HepG2 (cell line): ENCODE data around the gene DPY19L3. TPM values are rescaled to one million over a fixed set of nuclear protein-coding genes. Genes with fewer than 3 reads are reported as not detected.
A peak's percentile ranks its signal among the peaks of the same experiment; 100 is the strongest.

Experiments used
- HNF1B ChIP-seq: sonication (generic); formaldehyde crosslinking; IDR thresholded peaks from 2 replicates; pipeline ENCODE4 v1.5.1; 2020; ENCODE audit warnings: mild to moderate bottlenecking, moderate library complexity, missing genetic modification reagents
- HNRNPK ChIP-seq: fragments of 200-400 bp; formaldehyde crosslinking; IDR thresholded peaks from 2 replicates; pipeline ENCODE4 v1.6.1; 2018; ENCODE audit warnings: low read length, low read depth, moderate library complexity, mild to moderate bottlenecking; ENCODE audit not compliant: poor library complexity, severe bottlenecking
- PRDM15 ChIP-seq: sonication (generic); formaldehyde crosslinking; IDR thresholded peaks from 2 replicates; pipeline ENCODE4 v1.4.0; 2020; ENCODE audit warnings: missing genetic modification reagents
- SMAD3 ChIP-seq: sonication (generic); formaldehyde crosslinking; IDR thresholded peaks from 2 replicates; pipeline ENCODE4 v1.4.0; 2020; ENCODE audit warnings: missing genetic modification reagents
- SP1 ChIP-seq, 2 experiments: fragments of 450-650 bp in 1 of 2; sonication (generic) in 1 of 2; formaldehyde crosslinking in 1 of 2; IDR thresholded peaks; 2 replicates each; pipeline versions ENCODE4 v1.4.0 to v1.6.1; 2016 to 2020; ENCODE audit warnings: missing genetic modification reagents in 1 of 2
- SPEN ChIP-seq: sonication (generic); formaldehyde crosslinking; IDR thresholded peaks from 2 replicates; pipeline ENCODE4 v1.5.1; 2020; ENCODE audit warnings: low read depth, mild to moderate bottlenecking, missing genetic modification reagents
- ZBTB10 ChIP-seq: sonication (generic); formaldehyde crosslinking; IDR thresholded peaks from 2 replicates; pipeline ENCODE4 v1.4.0; 2020; ENCODE audit warnings: missing genetic modification reagents, borderline replicate concordance
- ZNF205 ChIP-seq: IDR thresholded peaks from 2 replicates; pipeline ENCODE4 v1.6.1; 2018; ENCODE audit warnings: missing biosample characterization, missing genetic modification reagents
- ZNF333 ChIP-seq: sonication (generic); formaldehyde crosslinking; IDR thresholded peaks from 2 replicates; pipeline ENCODE4 v1.4.0; 2020; ENCODE audit warnings: mild to moderate bottlenecking, missing genetic modification reagents, borderline replicate concordance
- ZNF460 ChIP-seq: sonication (generic); formaldehyde crosslinking; IDR thresholded peaks from 2 replicates; pipeline ENCODE4 v1.5.1; 2020; ENCODE audit warnings: missing genetic modification reagents, mild to moderate bottlenecking, borderline replicate concordance
- ZNF570 ChIP-seq: sonication (generic); formaldehyde crosslinking; IDR thresholded peaks from 2 replicates; pipeline ENCODE4 v1.4.0; 2020; ENCODE audit warnings: mild to moderate bottlenecking, missing genetic modification reagents, borderline replicate concordance
- polyA plus RNA-seq, 8 experiments: library from polyadenylated mRNA; depleted of rRNA in 3 of 8; stranded (reverse) in 7 of 8; unstranded in 1 of 8; fragments of >200 nt; fragmentation: Illumina TruSeq in 4 of 8; extraction: Trizol in 4 of 8; gene quantifications; 2 replicates each; pipeline versions ENCODE4 v1.2.1 to v1.2.3, GENCODE V29; 2011 to 2016; ENCODE audit warnings: low read depth in 4 of 8, missing spikeins in 1 of 8, mixed read lengths in 1 of 8; ENCODE audit not compliant: insufficient read depth in 1 of 8
- total RNA-seq, 5 experiments: library from RNA; depleted of rRNA; stranded (reverse); fragments of >200 nt; fragmentation: Illumina TruSeq; extraction: Trizol; gene quantifications; 2 replicates each; pipeline ENCODE4 v1.2.3, GENCODE V29; 2016; ENCODE audit warnings: low read depth in 1 of 5
- TF ChIP-seq, protein P1 (sequence below): sonication (generic); formaldehyde crosslinking; IDR thresholded peaks from 2 replicates; pipeline ENCODE4 v1.4.0; 2020; ENCODE audit warnings: missing genetic modification reagents

DPY19L3 gene
- total and polyA plus RNA-seq, 2 of the 13 experiments (the other 11 are each of a cell fraction or from before 2014, with no cell fraction given) = 21.6 to 25.2 TPM

DNA sequence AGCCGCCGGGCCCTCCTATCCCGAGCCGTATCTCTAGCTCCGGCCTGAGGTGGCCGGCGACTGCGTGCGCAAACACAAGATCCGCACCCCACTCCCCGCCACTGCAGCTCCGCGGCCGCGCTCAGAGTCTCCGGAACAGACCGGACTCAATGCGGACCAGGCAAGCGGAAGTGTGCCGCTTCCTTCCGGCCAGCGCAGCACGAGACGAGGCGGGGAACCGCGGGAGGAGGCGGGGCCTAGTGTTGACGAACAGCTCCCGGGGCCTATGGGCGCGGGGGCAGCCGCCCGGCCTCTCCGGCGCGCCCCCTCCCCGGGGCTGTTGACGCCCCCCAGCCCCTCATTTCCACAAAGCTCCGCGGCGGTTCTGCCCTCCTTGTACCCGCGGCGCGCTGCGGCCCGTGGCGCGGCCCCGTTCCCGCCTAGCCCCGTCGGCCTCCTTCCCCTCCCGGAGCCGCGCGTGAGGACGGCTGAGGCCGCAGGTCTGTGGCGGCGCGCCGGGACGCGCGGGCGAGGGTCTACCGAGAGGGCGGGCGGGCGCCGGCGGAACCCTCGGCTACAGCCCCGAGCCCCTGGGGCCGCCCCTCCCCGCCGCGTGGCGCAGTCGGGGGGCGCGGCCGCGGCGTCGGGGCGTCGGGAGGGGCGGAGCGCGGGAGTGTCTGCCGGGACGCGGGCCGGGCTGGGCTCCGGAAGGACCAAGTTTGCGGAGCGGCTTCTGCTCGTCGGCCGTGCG lies at the start of gene DPY19L3 (continued):
- TF ChIP-seq, protein P1, sequence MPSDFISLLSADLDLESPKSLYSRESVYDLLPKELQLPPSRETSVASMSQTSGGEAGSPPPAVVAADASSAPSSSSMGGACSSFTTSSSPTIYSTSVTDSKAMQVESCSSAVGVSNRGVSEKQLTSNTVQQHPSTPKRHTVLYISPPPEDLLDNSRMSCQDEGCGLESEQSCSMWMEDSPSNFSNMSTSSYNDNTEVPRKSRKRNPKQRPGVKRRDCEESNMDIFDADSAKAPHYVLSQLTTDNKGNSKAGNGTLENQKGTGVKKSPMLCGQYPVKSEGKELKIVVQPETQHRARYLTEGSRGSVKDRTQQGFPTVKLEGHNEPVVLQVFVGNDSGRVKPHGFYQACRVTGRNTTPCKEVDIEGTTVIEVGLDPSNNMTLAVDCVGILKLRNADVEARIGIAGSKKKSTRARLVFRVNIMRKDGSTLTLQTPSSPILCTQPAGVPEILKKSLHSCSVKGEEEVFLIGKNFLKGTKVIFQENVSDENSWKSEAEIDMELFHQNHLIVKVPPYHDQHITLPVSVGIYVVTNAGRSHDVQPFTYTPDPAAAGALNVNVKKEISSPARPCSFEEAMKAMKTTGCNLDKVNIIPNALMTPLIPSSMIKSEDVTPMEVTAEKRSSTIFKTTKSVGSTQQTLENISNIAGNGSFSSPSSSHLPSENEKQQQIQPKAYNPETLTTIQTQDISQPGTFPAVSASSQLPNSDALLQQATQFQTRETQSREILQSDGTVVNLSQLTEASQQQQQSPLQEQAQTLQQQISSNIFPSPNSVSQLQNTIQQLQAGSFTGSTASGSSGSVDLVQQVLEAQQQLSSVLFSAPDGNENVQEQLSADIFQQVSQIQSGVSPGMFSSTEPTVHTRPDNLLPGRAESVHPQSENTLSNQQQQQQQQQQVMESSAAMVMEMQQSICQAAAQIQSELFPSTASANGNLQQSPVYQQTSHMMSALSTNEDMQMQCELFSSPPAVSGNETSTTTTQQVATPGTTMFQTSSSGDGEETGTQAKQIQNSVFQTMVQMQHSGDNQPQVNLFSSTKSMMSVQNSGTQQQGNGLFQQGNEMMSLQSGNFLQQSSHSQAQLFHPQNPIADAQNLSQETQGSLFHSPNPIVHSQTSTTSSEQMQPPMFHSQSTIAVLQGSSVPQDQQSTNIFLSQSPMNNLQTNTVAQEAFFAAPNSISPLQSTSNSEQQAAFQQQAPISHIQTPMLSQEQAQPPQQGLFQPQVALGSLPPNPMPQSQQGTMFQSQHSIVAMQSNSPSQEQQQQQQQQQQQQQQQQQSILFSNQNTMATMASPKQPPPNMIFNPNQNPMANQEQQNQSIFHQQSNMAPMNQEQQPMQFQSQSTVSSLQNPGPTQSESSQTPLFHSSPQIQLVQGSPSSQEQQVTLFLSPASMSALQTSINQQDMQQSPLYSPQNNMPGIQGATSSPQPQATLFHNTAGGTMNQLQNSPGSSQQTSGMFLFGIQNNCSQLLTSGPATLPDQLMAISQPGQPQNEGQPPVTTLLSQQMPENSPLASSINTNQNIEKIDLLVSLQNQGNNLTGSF (CRISPR knock-in tag) = 0 out of 2 replicates have a peak, but pooled peaks have one; percentile 15
- TF ChIP-seq ZNF460 (CRISPR knock-in tag) (no peak), ZBTB10 (no peak; the same call in 1 of the 2 replicates), SMAD3 (CRISPR knock-in tag) (0 out of 2 replicates have a peak, but pooled peaks have one; percentile 27), HNRNPK (peak; percentile 69), HNF1B (CRISPR knock-in tag) (peak; percentile 27; the same call in 1 of the 2 replicates), SPEN (CRISPR knock-in tag) (peak; percentile 85), PRDM15 (CRISPR knock-in tag) (0 out of 2 replicates have a peak, but pooled peaks have one; percentile 74), ZNF333 (CRISPR knock-in tag) (0 out of 2 replicates have a peak, but pooled peaks have one; percentile 79), ZNF570 (no peak), ZNF205 (peak; percentile 78; the same call in 1 of the 2 replicates), SP1 (IDR thresholded peaks at IDR 0.05) (no peak), SP1 (CRISPR knock-in tag; IDR thresholded peaks at IDR 0.05) (peak; percentile 89)
